AG10803 (cell line): Measurements from ENCODE around the gene POLDIP2.

ENCODE experiments used
- DNase-seq: peaks from one replicate; pipeline ENCODE4 v3.0.0; 2010; ENCODE audit warnings: low read depth
- H3K4me3 ChIP-seq: 2 replicates; pipeline ENCODE4 v1.5.1; 2011; ENCODE audit warnings: mild to moderate bottlenecking, low read length, control low read depth
- TF ChIP-seq, protein P1 (sequence below): conservative IDR thresholded peaks from 2 replicates; pipeline ENCODE4 v1.5.1; 2011; ENCODE audit warnings: mild to moderate bottlenecking, low read length, control low read depth, inconsistent platforms

Gene POLDIP2

DNA sequence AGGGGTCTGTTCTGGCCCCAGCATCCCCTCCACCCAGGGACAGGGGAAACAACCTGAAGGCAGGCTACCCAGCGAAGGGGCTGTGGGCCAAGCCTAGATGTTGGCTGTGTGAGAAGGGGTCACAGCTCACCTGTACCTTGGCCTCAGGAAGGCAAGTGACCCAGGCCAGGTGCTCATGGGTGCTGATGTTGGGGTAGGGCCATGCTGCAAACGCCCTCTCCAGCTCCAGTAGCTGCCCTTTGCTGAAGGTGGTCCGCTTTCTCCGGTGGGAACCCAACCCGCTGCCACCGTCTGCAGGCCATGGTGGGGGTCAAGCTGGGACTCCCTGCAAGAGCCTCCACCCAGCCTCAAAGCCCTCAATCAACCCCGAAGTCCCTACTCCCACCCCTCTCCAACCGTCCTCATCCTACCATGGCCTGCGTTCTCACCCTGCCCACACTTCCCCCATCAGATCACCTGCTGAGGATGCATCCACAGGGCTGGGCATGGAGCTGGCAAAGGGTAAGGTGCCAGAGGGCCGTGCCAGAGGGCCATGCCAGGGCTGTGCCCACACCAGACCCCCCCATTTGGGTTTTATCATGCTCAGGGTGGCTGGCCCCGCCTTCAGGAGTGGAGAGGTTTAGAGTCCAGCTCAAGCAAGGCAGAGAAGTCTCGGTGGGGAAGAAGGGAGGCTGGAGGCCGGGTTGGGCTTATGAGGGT, 7.5 kb upstream of the POLDIP2 start, which contains the start of gene SEBOX:
Gene SEBOX (minus strand): TSS at position 535 of the 699 bp plus-strand sequence. CDS start 48 bp downstream, at position 487.
- no peak within 1 kb of the TSS for H3K4me3 ChIP-seq
- TF ChIP-seq, protein P1, sequence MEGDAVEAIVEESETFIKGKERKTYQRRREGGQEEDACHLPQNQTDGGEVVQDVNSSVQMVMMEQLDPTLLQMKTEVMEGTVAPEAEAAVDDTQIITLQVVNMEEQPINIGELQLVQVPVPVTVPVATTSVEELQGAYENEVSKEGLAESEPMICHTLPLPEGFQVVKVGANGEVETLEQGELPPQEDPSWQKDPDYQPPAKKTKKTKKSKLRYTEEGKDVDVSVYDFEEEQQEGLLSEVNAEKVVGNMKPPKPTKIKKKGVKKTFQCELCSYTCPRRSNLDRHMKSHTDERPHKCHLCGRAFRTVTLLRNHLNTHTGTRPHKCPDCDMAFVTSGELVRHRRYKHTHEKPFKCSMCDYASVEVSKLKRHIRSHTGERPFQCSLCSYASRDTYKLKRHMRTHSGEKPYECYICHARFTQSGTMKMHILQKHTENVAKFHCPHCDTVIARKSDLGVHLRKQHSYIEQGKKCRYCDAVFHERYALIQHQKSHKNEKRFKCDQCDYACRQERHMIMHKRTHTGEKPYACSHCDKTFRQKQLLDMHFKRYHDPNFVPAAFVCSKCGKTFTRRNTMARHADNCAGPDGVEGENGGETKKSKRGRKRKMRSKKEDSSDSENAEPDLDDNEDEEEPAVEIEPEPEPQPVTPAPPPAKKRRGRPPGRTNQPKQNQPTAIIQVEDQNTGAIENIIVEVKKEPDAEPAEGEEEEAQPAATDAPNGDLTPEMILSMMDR: no peak
- no peak for DNase-seq

DNA sequence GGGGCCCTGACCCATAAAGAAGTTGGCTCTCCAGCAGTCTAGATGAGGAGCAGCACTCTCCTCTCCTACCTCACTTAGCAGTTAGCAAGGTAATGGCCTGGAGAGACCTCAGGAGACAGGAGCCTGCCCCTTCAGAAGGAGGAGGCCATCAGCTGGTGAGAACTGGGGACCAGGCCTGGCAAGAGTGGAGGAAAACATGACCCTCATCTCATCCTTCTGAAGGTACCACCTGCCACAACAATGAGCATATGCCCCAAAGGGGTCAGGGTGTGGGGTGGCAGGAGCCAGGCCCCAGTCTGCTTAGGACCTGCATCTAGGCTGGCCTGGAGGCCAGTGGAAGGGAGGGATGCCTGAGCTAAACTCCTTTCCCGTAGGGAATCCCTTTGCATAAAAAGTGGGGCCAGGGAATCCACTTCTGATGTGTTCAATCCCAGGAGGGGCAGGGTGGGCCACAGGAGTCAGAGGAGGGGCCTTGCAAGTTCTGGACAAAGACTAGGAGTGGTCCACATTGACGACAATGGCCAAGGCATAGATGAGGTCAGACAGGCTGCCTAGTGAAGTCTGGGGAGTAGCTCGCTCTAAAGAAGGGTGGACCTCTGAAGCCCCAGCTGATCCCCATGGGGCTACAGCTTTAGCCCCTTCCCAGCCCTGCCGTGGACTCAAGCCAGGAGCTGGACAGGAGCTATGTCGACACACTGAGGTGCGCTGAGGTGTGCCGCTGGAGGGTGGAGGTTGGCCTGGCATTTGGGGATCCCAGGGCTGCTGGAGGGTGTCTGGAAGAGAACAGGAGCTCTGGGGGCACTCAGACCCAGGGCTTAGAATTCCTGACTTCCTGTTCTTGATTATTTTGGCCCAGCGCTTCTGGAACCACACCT, 6.7 kb upstream of the POLDIP2 start:
- H3K4me3 ChIP-seq: no peak overlapping the region
- DNase-seq: no peak
- TF ChIP-seq, protein P1: no peak

DNA sequence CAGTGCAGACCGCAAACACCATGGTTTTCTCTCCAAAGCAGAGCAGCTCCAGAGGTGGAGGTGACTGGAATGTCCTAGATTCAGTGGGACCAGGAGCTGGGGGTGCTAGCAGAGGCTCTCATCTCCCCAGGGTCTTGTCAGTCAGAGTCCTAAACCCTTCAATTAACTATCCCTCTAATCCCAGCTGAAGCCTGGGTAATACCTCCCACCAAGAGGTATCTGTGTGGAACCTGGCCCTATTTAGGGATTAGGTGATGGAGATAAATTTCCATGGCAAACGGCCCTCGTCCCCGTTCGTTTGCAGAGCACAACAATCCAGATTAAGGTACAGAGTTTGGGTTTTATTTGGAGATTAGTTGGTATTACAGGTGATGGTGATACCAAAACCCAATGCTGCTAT, 5.9 kb upstream of the POLDIP2 start:
- DNase-seq: no peak
- TF ChIP-seq, protein P1: no peak
- H3K4me3 ChIP-seq: no peak overlapping the region

DNA sequence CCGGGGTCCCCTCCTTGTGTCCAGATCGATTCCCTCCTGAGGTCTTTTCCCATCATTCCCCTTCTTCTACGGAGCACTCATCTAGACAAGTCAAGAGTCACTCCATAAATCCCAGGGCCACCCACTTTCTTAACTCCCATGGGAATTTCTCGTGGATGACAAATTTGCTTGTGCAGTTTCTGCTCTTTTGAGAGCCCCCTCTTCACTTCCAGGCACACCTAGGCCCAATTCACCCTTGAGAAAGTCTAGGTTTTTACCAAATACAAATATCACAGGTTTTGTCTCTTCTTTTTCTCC, 522 bp upstream of the POLDIP2 start:
- no peak for DNase-seq

DNA sequence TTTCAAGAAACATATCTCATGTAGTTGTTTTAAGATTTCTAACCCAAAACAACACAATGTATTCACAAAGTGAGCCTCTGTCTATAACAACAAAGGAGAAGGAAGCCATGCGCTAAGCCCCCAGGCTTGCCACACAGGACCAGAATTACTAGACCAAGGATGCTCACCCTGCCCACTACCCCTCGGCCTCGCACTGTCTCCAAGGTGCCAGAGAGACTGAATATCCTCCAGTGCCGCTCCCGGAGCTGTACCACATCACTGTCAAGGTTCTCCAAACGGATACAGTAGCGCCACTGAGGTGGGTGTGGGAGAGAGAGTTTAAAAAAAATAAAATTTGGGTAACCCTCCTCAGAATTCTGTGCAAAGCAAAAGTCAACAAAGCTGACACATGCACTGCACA, 7.1 kb downstream of the POLDIP2 start:
- DNase-seq: no peak
- H3K4me3 ChIP-seq: no peak overlapping the region
- TF ChIP-seq, protein P1: no peak

More for the DNA sequence above, 522 bp upstream of the POLDIP2 start:
- TF ChIP-seq, protein P1: no peak
- H3K4me3 ChIP-seq: peak overlapping the region; percentile 95

DNA sequence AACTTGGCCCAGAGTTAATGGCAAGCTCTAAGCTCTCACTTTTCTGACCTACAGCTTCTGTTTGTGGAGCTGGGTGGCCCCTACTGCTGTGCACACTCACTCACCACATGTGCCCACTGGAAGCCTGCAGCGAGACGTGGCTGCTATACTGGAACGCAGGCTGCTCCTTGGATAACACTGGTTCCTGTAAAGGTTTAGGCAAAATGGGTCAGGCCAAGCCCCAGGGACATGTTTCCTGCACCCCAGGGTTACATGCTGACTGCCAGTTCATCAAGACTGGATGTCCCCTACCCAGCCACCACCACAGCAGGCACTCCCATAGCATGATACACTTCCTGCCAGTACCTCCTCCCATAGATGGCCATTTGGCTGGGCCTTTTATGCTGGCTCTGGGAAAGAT, 8.3 kb downstream of the POLDIP2 start:
- DNase-seq: no peak
- no peak overlapping the region for H3K4me3 ChIP-seq
- TF ChIP-seq, protein P1: no peak
